ENCODE results near the gene BRSK2. TPM values are rescaled to one million over a fixed set of nuclear protein-coding genes. Genes with fewer than 3 reads are reported as not detected.

The BRSK2 gene
- total and polyA plus RNA-seq, 9 of the 15 experiments (the other 6 are each of a cell fraction or from before 2014, with no cell fraction given), result 0.06 to 0.52 (median 0.18) TPM; not detected in 5

- POLR2A ChIA-PET, result no interaction called here
- no peak overlapping the region for H3K4me2 ChIP-seq (ENCODE audit: insufficient read depth, low read length)
- ATAC-seq (no peak), FAIRE-seq (no peak), DNase-seq (ENCODE audit: extremely low read depth in 1 of 4, low spot score in 3 of 4) (no peak)
- H3K4me3 ChIP-seq, result no peak overlapping the region
- H3K27me3 ChIP-seq (ENCODE audit: control insufficient read depth in 2 of 2, insufficient read depth in 2 of 2, low read length in 2 of 2), result peaks cover 15 to 63% of the 10 kb centered on the region in 2 experiments; a peak in 4 of 5 replicates
- no peaks in the 10 kb centered on the region for H3K9me1 ChIP-seq (ENCODE audit: control insufficient read depth, insufficient read depth, low read length)
- no TSS peak for BruUV-seq (replicated peaks)
- intact Hi-C loops (cut with micrococcal nuclease), result no loop called here
- TF ChIP-seq EWSR1 (IDR thresholded peaks at IDR 0.05; ENCODE audit: borderline replicate concordance, low read depth, partially characterized antibody) (no peak), IRF9 (tag; IDR thresholded peaks at IDR 0.05) (no peak), ZC3H8 (IDR thresholded peaks at IDR 0.05) (no peak), MAFF (IDR thresholded peaks at IDR 0.05; ENCODE audit: low read length) (no peak), CUX1 (CRISPR knock-in tag; IDR thresholded peaks at IDR 0.05) (no peak), BRCA1 (IDR thresholded peaks at IDR 0.05) (no peak), BRCA1 (CRISPR knock-in tag; IDR thresholded peaks at IDR 0.05) (no peak), RUNX1 (IDR thresholded peaks at IDR 0.05; ENCODE audit: low read depth) (no peak), SRSF3 (IDR thresholded peaks at IDR 0.05; ENCODE audit: insufficient read depth, low read length) (no peak), GATA2 (CRISPR knock-in tag; IDR thresholded peaks at IDR 0.05) (no peak), ZFP30 (CRISPR knock-in tag; IDR thresholded peaks at IDR 0.05; ENCODE audit: borderline replicate concordance) (no peak), PCBP1 (IDR thresholded peaks at IDR 0.05; ENCODE audit: low read depth, low read length, poor library complexity, severe bottlenecking) (no peak), ESRRB (CRISPR knock-in tag; IDR thresholded peaks at IDR 0.05; ENCODE audit: borderline replicate concordance) (no peak), SMARCC2 (IDR thresholded peaks at IDR 0.05; ENCODE audit: low read depth) (no peak), BRF1 (IDR thresholded peaks at IDR 0.05; ENCODE audit: borderline replicate concordance, extremely low read depth, insufficient read length) (no peak)
- TF ChIP-seq, protein P1, sequence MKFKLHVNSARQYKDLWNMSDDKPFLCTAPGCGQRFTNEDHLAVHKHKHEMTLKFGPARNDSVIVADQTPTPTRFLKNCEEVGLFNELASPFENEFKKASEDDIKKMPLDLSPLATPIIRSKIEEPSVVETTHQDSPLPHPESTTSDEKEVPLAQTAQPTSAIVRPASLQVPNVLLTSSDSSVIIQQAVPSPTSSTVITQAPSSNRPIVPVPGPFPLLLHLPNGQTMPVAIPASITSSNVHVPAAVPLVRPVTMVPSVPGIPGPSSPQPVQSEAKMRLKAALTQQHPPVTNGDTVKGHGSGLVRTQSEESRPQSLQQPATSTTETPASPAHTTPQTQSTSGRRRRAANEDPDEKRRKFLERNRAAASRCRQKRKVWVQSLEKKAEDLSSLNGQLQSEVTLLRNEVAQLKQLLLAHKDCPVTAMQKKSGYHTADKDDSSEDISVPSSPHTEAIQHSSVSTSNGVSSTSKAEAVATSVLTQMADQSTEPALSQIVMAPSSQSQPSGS (CRISPR knock-in tag; IDR thresholded peaks at IDR 0.05), result no peak
- H4K20me1 ChIP-seq (replicated peaks; ENCODE audit: control insufficient read depth, insufficient read depth, low read length), result no peaks in the 10 kb centered on the region; the same call in 1 of the 2 replicates
- WGBS (ENCODE audit: insufficient coverage, low coverage, missing lambda C conversion rate), result 4% methylated on average over 13 of the region's 18 CpGs
- CTCF ChIA-PET (ENCODE audit: low intra/inter-chr PET ratio), result no interaction called here
- no peaks in the 10 kb centered on the region for H3K36me3 ChIP-seq (ENCODE audit: control insufficient read depth, insufficient read depth, low read length)
- no peak overlapping the region for H3K27ac ChIP-seq (ENCODE audit: extremely low read depth, low read depth, low read length)
- H3K4me1 ChIP-seq (replicated peaks in 1 of 2; ENCODE audit: control insufficient read depth in 2 of 2, insufficient read depth in 2 of 2, low read length in 2 of 2), result peaks cover 0 to 16% of the 10 kb centered on the region in 2 experiments; a peak in 1 of 5 replicates
- no peak overlapping the region for H2AFZ ChIP-seq (ENCODE audit: low read depth, low read length)
- no peak overlapping the region for H3K9ac ChIP-seq (ENCODE audit: insufficient read depth in 1 of 2, low read depth in 2 of 2, low read length in 2 of 2)
- no peaks in the 10 kb centered on the region for H3K9me3 ChIP-seq (replicated peaks; ENCODE audit: control insufficient read depth, insufficient read depth, low read depth, low read length)
- no peaks in the 10 kb centered on the region for H3K79me2 ChIP-seq (ENCODE audit: control insufficient read depth, insufficient read depth, low read length)
- in situ Hi-C loops (cut with MboI), result no loop called here
Observed at GRCh38 chr11:1369371-1370005, 20.2 kb upstream of the BRSK2 start.

All from K562 (cell line).